ENCODE data around the gene CNKSR3.

CNKSR3 gene

GRCh38 chr6:154506582-154506981 is 3.9 kb downstream of the CNKSR3 start:
- Histone ChIP-seq H3K27me3 (ENCODE audit: control insufficient read depth, insufficient read depth, low read length) (no peaks in the 10 kb centered on the region), H3K27ac (ENCODE audit: low read depth, low read length) (peak overlapping the region; percentile 30), H3K4me1 (ENCODE audit: control insufficient read depth, insufficient read depth, low read length) (peaks cover 13% of the 10 kb centered on the region), H3K4me3 (ENCODE audit: low read length) (no peak overlapping the region), H3K9ac (ENCODE audit: low read length) (no peak overlapping the region), H3K36me3 (ENCODE audit: control insufficient read depth, insufficient read depth, low read length) (no peaks in the 10 kb centered on the region)

- Histone ChIP-seq H3K36me3 (ENCODE audit: control insufficient read depth, insufficient read depth, low read length) (no peaks in the 10 kb centered on the region), H3K9ac (ENCODE audit: low read length) (no peak overlapping the region), H3K4me1 (ENCODE audit: control insufficient read depth, insufficient read depth, low read length) (peaks cover 13% of the 10 kb centered on the region), H3K4me3 (ENCODE audit: low read length) (no peak overlapping the region), H3K27me3 (ENCODE audit: control insufficient read depth, insufficient read depth, low read length) (no peaks in the 10 kb centered on the region), H3K27ac (ENCODE audit: low read depth, low read length) (no peak overlapping the region)
Measured at GRCh38 chr6:154506108-154506507, 4.4 kb downstream of the CNKSR3 start.

- no peak overlapping the region for H3K4me3 ChIP-seq (ENCODE audit: low read length)
- no peak overlapping the region for H3K27ac ChIP-seq (ENCODE audit: low read depth, low read length)
- peaks cover 17% of the 10 kb centered on the region for H3K4me1 ChIP-seq (ENCODE audit: control insufficient read depth, insufficient read depth, low read length)
- H3K36me3 ChIP-seq (ENCODE audit: control insufficient read depth, insufficient read depth, low read length), result no peaks in the 10 kb centered on the region
- H3K27me3 ChIP-seq (ENCODE audit: control insufficient read depth, insufficient read depth, low read length), result no peaks in the 10 kb centered on the region
- H3K9ac ChIP-seq (ENCODE audit: low read length), result no peak overlapping the region
Measured at GRCh38 chr6:154504865-154505449, 5.5 kb downstream of the CNKSR3 start.

- no peak overlapping the region for H3K9ac ChIP-seq (ENCODE audit: low read length)
- H3K4me3 ChIP-seq (ENCODE audit: low read length), result no peak overlapping the region
- peaks cover 17% of the 10 kb centered on the region for H3K4me1 ChIP-seq (ENCODE audit: control insufficient read depth, insufficient read depth, low read length)
- peak overlapping the region; percentile 0 for H3K27ac ChIP-seq (ENCODE audit: low read depth, low read length)
- H3K36me3 ChIP-seq (ENCODE audit: control insufficient read depth, insufficient read depth, low read length), result no peaks in the 10 kb centered on the region
- no peaks in the 10 kb centered on the region for H3K27me3 ChIP-seq (ENCODE audit: control insufficient read depth, insufficient read depth, low read length)
Measured at GRCh38 chr6:154504102-154504501, 6.4 kb downstream of the CNKSR3 start.

GRCh38 chr6:154503658-154504057 is 6.8 kb downstream of the CNKSR3 start:
- H3K4me3 ChIP-seq (ENCODE audit: low read length), result no peak overlapping the region
- peaks cover 19% of the 10 kb centered on the region for H3K4me1 ChIP-seq (ENCODE audit: control insufficient read depth, insufficient read depth, low read length)
- H3K27me3 ChIP-seq (ENCODE audit: control insufficient read depth, insufficient read depth, low read length), result no peaks in the 10 kb centered on the region
- no peaks in the 10 kb centered on the region for H3K36me3 ChIP-seq (ENCODE audit: control insufficient read depth, insufficient read depth, low read length)
- no peak overlapping the region for H3K9ac ChIP-seq (ENCODE audit: low read length)
- H3K27ac ChIP-seq (ENCODE audit: low read depth, low read length), result peak overlapping the region; percentile 0

DNA sequence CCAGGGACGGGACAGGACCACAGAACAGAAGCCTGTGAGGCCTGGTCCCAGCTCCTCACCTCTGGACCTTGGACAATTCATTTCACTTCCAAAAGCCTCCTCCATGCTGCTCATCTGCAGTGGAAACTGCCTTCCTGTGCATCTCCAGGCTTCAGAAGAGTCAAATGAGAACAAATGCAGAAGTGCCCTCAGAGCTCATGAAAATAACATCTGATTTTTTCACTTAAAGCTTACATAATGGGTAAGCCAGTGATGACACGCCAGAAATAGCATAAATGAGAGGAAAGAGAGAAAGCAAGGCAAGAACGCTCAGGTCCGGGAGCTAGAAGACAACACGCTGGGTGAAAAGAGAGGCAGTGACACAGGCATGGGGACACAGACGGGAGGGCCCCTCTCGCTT is 7.9 kb downstream of the CNKSR3 start:
- H3K4me3 ChIP-seq (ENCODE audit: low read length), result no peak overlapping the region
- no peak overlapping the region for H3K9ac ChIP-seq (ENCODE audit: low read length)
- no peaks in the 10 kb centered on the region for H3K36me3 ChIP-seq (ENCODE audit: control insufficient read depth, insufficient read depth, low read length)
- peak overlapping the region; percentile 46 for H3K27ac ChIP-seq (ENCODE audit: low read depth, low read length)
- H3K4me1 ChIP-seq (ENCODE audit: control insufficient read depth, insufficient read depth, low read length), result peaks cover 19% of the 10 kb centered on the region
- no peaks in the 10 kb centered on the region for H3K27me3 ChIP-seq (ENCODE audit: control insufficient read depth, insufficient read depth, low read length)

DNA sequence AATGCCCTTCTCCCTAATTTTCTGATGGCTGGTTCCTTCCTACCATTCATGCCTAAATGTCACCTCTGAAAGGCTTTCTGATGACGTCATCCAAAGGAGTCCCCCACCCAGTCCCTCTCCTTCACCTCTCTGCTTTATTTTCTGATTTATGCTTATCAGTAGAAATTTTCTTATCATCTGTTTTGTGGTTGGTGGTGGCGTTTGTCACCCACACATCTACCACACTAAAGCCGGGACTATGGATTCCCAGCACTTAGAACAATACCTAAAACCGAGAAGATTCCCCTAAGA is 9.0 kb downstream of the CNKSR3 start:
- Histone ChIP-seq H3K9ac (ENCODE audit: low read length) (no peak overlapping the region), H3K36me3 (ENCODE audit: control insufficient read depth, insufficient read depth, low read length) (no peaks in the 10 kb centered on the region), H3K4me3 (ENCODE audit: low read length) (no peak overlapping the region), H3K4me1 (ENCODE audit: control insufficient read depth, insufficient read depth, low read length) (peaks cover 13% of the 10 kb centered on the region), H3K27ac (ENCODE audit: low read depth, low read length) (no peak overlapping the region), H3K27me3 (ENCODE audit: control insufficient read depth, insufficient read depth, low read length) (no peaks in the 10 kb centered on the region)

DNA sequence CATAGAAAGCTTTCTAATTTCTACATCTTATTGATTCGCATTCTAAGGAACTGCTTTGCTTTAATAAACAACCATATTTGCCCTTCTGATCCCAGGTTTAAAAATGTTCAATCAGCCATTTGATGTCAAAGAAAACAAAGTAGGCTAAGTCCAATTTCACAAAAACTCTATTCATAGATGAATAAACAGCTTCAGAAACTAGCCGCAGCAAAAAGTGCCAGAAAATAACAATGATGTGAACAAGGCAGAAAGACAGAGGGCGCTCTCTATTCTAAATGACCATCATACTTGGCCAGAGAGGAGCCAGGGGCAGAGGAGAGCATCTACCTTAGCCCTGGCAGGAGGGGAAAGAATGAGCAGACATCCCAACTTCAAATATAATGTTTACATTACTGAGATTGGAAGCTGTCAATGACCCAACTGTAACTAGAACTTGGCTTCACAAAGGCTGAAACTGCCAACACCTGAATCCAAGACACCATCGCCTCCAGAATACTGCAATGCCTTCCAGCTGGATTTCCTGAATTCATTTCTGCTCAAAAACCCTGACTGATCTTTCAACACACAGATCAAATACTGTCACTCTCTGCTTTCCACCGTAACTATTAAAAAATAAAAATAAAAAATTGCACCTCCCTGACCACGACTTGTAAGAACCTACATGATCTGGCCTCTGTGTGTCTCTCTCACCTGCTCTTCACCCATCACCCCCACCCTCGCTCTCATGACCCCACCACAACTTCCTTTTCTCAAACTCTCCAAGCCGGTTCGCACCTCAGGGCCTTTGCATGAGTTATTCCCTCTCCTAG is 9.5 kb downstream of the CNKSR3 start:
- Histone ChIP-seq H3K27ac (ENCODE audit: low read depth, low read length) (no peak overlapping the region), H3K27me3 (ENCODE audit: control insufficient read depth, insufficient read depth, low read length) (no peaks in the 10 kb centered on the region), H3K4me1 (ENCODE audit: control insufficient read depth, insufficient read depth, low read length) (peaks cover 16% of the 10 kb centered on the region), H3K9ac (ENCODE audit: low read length) (no peak overlapping the region), H3K36me3 (ENCODE audit: control insufficient read depth, insufficient read depth, low read length) (no peaks in the 10 kb centered on the region), H3K4me3 (ENCODE audit: low read length) (no peak overlapping the region)

GRCh38 chr6:154499855-154500589 is 10.5 kb downstream of the CNKSR3 start:
- no peaks in the 10 kb centered on the region for H3K36me3 ChIP-seq (ENCODE audit: control insufficient read depth, insufficient read depth, low read length)
- peaks cover 17% of the 10 kb centered on the region for H3K4me1 ChIP-seq (ENCODE audit: control insufficient read depth, insufficient read depth, low read length)
- no peak overlapping the region for H3K9ac ChIP-seq (ENCODE audit: low read length)
- no peak overlapping the region for H3K4me3 ChIP-seq (ENCODE audit: low read length)
- no peak overlapping the region for H3K27ac ChIP-seq (ENCODE audit: low read depth, low read length)
- no peaks in the 10 kb centered on the region for H3K27me3 ChIP-seq (ENCODE audit: control insufficient read depth, insufficient read depth, low read length)

GRCh38 chr6:154498340-154498934 is 12.0 kb downstream of the CNKSR3 start:
- H3K9ac ChIP-seq (ENCODE audit: low read length), result no peak overlapping the region
- no peaks in the 10 kb centered on the region for H3K27me3 ChIP-seq (ENCODE audit: control insufficient read depth, insufficient read depth, low read length)
- H3K36me3 ChIP-seq (ENCODE audit: control insufficient read depth, insufficient read depth, low read length), result no peaks in the 10 kb centered on the region
- H3K4me3 ChIP-seq (ENCODE audit: low read length), result no peak overlapping the region
- no peak overlapping the region for H3K27ac ChIP-seq (ENCODE audit: low read depth, low read length)
- H3K4me1 ChIP-seq (ENCODE audit: control insufficient read depth, insufficient read depth, low read length), result peaks cover 10% of the 10 kb centered on the region

DNA sequence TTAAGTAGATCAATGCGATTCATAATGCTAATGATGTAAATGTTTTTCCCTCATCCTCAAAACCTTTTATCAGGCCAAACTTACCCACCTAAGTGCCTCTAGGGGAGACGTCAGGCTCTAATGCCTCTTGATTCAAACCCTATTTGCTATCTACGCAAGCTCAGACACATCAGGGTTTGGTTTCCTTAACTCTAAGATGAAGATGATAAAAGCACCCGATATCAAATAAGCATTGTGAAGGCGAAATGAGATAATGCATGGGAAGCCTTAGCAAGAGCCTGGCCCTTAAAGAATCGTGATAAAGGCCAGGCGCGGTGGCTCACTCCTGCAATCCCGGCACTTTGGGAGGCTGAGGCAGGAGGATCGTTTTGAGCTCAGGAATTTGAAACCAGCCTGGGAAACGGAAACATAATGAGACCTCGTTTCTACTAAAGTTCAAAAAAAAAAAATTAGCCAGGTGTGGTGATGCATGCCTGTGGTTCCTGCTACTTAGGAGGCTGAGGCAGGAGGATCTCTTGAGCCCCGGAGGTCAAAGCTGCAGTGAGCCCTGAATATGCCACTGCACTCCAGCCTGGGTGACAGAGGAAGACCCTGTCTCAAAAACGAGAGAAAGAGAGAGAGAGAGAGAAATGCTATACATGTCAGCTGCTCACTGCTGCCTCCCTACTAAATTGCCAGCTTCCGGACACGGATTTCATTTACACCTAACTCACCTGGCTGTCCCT is 13.5 kb downstream of the CNKSR3 start:
- H3K4me1 ChIP-seq (ENCODE audit: control insufficient read depth, insufficient read depth, low read length), result peaks cover 14% of the 10 kb centered on the region
- no peaks in the 10 kb centered on the region for H3K27me3 ChIP-seq (ENCODE audit: control insufficient read depth, insufficient read depth, low read length)
- H3K4me3 ChIP-seq (ENCODE audit: low read length), result no peak overlapping the region
- no peak overlapping the region for H3K27ac ChIP-seq (ENCODE audit: low read depth, low read length)
- H3K36me3 ChIP-seq (ENCODE audit: control insufficient read depth, insufficient read depth, low read length), result no peaks in the 10 kb centered on the region
- no peak overlapping the region for H3K9ac ChIP-seq (ENCODE audit: low read length)

DNA sequence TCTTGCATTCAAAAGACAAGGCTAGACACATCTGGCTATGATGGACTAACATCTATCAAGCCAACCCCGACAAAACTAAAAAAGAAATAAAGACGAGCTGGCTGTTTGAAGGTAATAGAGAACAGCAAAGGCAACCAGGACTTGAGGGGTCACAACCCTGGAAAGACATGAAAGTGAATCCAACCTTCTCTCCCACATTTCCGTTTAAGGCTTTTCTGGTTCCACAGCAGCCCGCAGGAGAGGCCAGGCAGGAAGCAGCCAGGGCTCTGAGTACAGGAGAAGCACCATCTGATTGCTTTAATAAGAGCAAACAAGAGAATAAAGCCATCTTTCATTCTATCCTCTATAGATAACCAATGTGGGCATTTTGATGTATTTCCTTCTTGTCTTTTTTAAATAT is 14.3 kb downstream of the CNKSR3 start:
- Histone ChIP-seq H3K4me3 (ENCODE audit: low read length) (no peak overlapping the region), H3K9ac (ENCODE audit: low read length) (no peak overlapping the region), H3K4me1 (ENCODE audit: control insufficient read depth, insufficient read depth, low read length) (peaks cover 15% of the 10 kb centered on the region), H3K27ac (ENCODE audit: low read depth, low read length) (peak overlapping the region; percentile 33), H3K36me3 (ENCODE audit: control insufficient read depth, insufficient read depth, low read length) (no peaks in the 10 kb centered on the region), H3K27me3 (ENCODE audit: control insufficient read depth, insufficient read depth, low read length) (no peaks in the 10 kb centered on the region)
